ENCODE data around the gene MS4A5. TPM values are rescaled to one million over a fixed set of nuclear protein-coding genes. Genes with fewer than 3 reads are reported as not detected.

Gene MS4A5
- total RNA-seq, 1 experiment from 2014 or later = not detected

DNA sequence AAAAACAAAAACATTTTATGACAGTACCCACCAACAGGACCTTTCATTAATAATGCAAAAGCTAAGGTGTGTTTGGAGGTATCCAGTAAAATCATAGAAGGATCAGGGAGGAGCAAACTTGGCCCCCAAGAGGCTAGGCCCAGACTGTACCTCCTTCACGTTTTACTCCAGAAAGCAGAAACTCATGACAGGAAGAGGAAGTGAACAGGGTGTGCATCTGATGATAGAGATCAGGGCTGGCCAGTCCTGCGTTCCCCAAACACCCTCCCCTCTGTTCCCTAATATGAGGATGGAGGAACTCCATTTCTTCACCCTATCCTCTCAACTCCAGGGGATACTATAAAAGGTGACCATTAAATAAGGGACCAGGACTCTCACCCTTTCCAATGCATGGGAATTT, 53.0 kb downstream of the MS4A5 start:
- DNase-seq (ENCODE audit: low spot score) = no peak

DNA sequence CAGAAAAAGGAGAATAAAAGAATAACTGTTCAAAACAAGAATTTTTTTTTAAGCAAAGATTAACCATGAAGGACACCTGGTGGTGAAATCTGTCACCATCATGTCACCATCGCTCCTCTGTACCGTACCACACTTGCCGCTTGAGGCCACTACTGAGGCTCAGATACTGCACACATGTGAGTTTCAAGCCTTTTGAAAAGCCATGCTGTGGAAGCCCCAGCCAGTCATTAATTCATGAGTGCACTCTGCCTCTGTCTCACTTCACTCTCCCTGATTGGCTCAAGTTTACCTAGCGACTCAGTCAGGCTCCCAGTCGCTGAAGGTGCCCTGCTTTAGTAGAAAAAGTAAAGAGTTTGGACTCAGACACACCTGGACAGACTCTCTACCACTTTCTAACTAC, 56.6 kb downstream of the MS4A5 start:
- peak; percentile 26 for DNase-seq (ENCODE audit: low spot score)

- no peak for DNase-seq (ENCODE audit: low spot score)
Observed at GRCh38 chr11:60492488-60493009, 63.2 kb downstream of the MS4A5 start, which contains the start of gene MS4A12. Gene MS4A12 (plus strand): TSS chr11:60492778. CDS start chr11:60497319, 4,541 bp downstream.

GRCh38 chr11:60493454-60493853, 64.1 kb downstream of the MS4A5 start:
- DNase-seq (ENCODE audit: low spot score) = no peak

Other genes starting within 250 kb of the MS4A5 start
- not detected in 2 replicates for gene MS4A6A, start 246.5 kb upstream of the MS4A5 start, total RNA-seq (2014; rRNA removed; shearing (Covaris generic))
- not detected in 2 replicates for gene MS4A4E, start 186.4 kb upstream of the MS4A5 start, total RNA-seq (2014; rRNA removed; shearing (Covaris generic))
- gene MS4A4A, start 148.9 kb upstream of the MS4A5 start, total RNA-seq (2014; rRNA removed; shearing (Covaris generic)) = not detected in 2 replicates
- not detected in 2 replicates for gene MS4A6E, start 102.3 kb upstream of the MS4A5 start, total RNA-seq (2014; rRNA removed; shearing (Covaris generic))
- not detected in 2 replicates for gene MS4A7, start 51.0 kb upstream of the MS4A5 start, total RNA-seq (2014; rRNA removed; shearing (Covaris generic))
- gene MS4A14, start 33.1 kb upstream of the MS4A5 start, total RNA-seq (2014; rRNA removed; shearing (Covaris generic)) = not detected in 2 replicates
- gene MS4A1, start 26.3 kb downstream of the MS4A5 start, total RNA-seq (2014; rRNA removed; shearing (Covaris generic)) = not detected in 2 replicates
- gene MS4A12, start 63.2 kb downstream of the MS4A5 start, total RNA-seq (2014; rRNA removed; shearing (Covaris generic)) = not detected in 2 replicates
- gene MS4A13, start 85.8 kb downstream of the MS4A5 start, total RNA-seq (2014; rRNA removed; shearing (Covaris generic)) = 2.3 TPM in 1 of 2 replicates, not detected in the other